Measurements from ENCODE around the gene PTPRB.

The PTPRB gene

DNA sequence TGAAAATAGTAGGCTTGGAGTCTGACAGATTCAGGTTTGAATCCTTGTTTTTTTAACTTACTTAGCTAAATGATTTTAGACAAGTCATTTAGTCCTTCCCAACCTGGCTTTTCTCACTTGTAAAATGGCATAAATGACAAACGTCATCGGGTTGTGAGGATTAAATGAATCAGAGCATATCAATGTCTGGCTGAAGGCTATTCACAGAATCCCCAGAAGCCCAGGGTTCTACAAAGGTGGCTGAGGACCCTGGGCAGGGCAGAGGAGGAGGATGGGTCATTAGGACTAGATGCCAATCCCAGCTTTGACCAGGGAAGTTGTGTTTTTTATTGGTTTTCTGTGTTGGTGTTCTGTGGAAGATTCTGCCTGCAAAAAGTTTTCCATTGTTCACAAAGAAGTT, 7.6 kb upstream of the PTPRB start:
- in situ Hi-C loops (cut with HindIII; ENCODE audit: low sequenced_read_pairs), result no loop called here

DNA sequence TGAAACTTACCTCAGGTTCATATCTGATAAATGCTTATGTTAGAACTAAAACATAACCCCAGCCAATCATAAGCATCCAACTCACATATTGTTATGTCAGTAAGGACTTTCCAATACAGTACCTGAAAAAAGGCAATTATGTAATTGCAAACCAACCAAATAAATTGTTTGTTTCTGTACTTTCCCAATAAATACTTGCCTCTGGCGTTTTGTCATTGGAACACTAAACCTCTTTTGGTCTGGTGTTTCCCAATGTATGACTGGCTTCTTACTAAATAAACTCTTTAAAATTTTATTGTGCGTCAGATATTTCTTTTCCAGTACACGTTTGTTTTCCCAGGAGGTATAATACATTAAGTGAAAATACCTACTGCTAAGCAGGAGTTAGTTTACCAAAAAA, 6.7 kb upstream of the PTPRB start:
- in situ Hi-C loops (cut with HindIII; ENCODE audit: low sequenced_read_pairs), result no loop called here

DNA sequence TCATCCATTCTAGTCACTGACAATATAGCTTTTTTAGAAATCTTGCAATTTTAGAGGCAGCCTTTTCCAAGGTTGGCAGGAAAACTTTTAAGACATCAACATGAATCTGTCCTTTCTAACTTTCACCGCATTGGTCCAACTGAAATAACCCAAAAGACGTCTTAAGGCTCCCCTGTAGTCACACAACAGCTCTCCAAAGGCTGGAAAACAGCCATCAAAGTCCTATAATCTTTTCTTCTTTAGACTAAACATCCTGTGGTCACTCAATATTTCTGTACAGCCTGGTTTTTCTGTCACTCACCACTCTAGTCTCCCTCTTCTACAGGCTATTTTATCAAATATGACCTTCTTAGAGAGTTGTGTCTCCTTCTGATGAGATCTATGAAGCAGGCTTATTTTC, 4.5 kb upstream of the PTPRB start:
- in situ Hi-C loops (cut with HindIII; ENCODE audit: low sequenced_read_pairs), result no loop called here

DNA sequence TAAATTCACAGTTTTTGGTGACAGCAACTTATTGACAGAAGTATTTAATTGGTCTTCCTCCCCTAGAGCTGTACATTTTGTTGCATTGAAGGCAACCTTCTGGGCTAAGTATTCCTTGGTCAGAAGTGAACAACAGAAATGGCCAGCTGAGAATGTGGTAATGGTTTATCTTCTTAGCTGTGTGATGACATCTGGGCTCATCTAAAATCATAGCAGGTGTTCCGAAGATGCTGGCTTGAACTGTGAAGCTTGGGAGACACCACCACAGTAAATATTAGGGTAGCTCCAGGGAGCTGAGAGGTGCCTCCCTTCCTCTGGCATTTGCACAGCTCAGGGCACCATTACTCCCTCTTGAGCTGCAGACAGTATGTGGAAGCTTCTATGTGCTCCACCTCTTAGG, 3.7 kb upstream of the PTPRB start:
- in situ Hi-C loops (cut with HindIII; ENCODE audit: low sequenced_read_pairs), result no loop called here

DNA sequence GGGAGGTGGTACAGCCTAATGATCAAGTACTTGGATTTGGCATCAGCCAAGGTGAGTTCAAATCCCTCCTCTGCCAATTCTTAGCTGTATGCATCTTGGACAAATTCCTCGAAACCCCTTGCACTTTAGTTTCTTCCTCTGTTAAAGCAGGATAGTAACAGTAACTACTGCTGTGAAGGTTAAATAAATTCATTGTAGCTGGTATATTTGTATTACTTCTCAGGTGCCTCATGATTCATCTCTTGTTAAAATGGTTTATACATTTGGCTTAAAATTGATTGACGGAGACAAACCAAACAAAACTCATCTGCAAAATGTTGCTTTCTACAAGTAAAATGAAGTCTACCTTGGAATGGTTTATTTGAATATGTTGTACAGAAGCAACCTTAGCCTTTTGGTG, 2.3 kb upstream of the PTPRB start:
- in situ Hi-C loops (cut with HindIII; ENCODE audit: low sequenced_read_pairs), result no loop called here

DNA sequence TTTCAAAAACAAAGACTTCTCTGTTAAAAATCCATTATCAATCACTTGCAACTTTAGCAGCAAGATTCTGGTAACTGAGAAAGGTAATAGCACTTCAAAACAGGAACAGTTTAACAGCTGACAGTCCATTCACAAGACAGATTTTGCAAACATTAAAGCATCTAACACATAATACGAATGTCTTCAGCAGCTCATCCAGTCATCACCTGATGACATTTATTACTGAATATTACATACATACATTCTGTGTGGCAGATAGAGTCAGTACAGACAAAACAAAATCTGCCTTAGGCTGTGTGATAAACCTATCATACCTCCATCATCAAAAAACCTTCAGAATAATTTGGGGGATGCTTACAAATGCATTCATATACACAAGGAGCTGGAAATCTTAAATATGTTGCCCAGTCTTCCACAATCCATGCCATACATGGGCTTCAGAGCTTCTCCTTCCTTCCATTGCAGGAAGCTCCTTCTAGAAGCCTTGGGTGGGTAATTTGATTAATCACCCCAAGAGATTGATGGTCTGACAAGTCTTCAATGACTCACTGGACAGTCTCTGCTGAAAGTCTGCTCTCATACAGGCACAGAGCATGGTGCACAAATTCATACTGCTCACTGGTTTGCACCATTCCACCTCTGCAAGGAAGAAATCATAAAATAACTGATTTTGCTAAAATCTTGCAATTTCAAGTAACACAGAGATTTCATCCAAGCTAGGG, 1.6 kb upstream of the PTPRB start:
- in situ Hi-C loops (cut with HindIII; ENCODE audit: low sequenced_read_pairs), result no loop called here

DNA sequence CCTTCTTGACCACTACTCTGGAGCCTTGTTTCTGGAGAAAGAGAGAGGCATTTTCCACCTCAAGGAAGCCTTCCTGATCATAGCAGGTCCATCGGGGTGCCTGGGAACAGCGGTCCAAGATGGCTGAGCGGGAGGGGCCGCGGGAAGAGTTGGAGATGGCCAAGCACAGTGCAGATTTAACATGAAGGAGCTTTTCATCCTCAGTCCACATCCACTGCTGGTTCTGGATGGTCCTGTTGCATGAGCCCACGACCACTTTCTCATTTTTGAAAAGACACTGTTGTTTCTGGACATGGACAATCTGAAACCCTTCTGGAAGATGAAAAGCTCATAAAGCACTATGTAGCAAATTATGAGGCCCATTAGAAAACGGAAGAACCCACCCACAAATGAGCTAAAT, 1.5 kb downstream of the PTPRB start:
- in situ Hi-C loops (cut with HindIII; ENCODE audit: low sequenced_read_pairs), result no loop called here

DNA sequence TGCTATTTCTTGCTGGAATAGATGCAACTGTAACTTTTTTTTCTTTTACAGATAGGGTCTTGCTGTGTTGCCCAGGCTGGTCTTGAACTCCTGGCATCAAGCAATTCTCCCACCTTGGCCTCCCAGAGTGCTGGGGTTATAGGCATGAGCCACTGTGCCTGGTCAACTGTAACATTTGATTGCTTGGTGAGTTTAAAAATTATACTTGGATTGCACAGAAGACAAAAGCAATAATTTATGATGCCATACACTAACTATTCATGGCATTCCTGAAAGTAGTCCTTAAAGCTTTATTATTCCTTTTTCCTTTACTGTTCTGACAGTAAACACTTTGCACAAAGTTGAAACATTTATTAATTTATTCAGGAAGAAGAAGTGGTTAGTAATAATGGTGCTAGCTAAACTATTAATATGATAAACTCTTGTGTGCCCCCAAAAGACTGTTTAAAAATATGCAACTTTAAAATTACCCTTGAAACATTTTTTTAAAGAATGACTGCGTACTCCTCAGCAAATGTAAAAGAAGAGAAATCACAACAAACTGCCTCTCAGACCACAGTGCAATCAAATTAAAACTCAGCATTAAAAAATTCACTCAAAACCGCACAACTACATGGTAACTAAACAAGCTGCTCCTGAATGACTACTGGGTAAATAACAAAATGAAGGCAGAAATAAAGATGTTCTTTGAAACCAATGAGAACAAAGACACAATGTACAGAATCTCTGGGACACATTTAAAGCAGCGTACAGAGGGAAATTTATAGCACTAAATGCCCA, 8.3 kb downstream of the PTPRB start:
- in situ Hi-C loops (cut with HindIII; ENCODE audit: low sequenced_read_pairs), result no loop called here

DNA sequence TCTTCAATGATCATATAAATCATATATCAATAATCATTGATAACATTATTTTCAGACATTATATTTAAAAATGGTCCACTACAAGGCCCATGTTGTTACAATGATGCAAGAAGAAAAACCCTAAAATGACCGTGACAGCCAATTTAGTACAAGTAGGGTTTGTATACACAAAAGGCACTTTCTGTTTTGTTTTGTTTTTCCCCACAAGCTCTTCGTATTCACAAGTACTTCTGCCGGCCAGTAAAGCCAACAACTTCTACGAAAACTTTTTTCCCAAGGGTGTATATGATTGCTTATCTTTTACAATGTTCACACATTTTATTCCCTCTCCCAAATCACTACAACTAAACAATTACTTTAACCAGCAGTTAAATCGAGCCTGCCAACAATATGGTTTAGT, 9.6 kb downstream of the PTPRB start:
- in situ Hi-C loops (cut with HindIII; ENCODE audit: low sequenced_read_pairs), result no loop called here

DNA sequence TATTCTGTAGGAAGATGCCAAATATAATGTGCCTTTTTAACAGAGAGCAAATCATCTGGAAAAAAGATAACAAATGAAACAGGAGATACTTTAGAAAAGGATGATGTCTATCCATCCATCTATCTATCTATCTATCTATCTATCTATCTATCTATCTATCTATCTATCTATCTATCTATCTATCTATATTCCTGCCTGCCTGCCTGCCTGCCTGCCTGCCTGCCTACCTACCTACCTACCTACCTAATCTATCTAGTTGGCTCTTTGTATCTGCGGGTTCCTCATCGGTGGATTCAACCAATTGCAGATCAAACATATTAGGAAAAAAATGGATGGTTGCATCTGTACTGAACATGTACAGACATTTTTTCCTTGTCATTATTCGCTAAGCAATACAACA, 11.0 kb downstream of the PTPRB start:
- in situ Hi-C loops (cut with HindIII; ENCODE audit: low sequenced_read_pairs), result no loop called here

DNA sequence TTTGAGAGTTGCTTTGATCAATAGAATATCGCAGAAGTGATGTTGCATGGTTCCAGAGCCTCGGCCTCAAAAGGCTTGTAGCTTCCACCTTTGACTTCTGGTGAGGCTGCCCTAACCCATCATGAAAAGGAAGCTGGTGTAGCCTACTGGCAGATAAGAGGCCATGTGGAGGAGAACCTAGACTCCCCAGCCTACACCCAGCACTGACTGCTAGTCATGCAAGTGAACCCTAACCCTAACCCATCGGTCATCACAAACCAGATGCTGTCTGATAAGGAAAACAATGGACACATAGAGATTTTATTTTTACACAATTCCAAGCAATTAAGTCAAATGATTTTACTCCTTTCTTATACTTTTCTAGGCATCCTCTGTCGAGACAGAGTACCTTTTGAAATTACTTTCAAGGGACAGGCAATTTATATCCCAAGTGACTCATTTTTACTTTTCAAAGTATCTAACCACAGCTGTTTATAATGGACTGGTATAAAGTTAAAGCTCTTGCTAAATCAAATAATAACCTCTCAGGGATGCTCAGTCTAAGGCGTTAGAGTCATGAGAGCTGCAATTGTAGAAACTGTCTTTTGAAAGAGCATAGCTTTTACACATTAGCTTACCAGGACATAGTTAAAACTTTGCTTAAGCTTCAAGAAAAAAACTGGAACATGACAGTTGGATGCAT, 17.6 kb downstream of the PTPRB start:
- in situ Hi-C loops (cut with HindIII; ENCODE audit: low sequenced_read_pairs), result no loop called here

DNA sequence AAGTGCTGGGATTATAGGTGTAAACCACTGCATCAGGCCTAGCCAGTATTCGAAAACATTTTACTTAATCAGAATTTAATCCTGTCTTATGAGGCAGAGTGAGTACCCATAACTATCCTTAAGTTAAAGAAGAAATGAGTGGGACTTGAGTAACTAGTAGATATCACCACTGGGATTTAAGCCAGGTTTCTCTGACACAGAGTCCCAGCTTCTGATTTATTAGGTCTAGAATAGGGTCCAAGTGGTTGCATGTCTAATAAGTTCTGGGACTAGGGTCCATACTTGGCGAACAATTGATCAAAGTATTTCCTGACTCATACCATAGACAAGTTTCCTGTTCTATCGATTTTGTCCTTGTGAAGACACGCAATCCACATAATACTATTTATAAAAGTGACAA, 18.9 kb downstream of the PTPRB start:
- in situ Hi-C loops (cut with HindIII; ENCODE audit: low sequenced_read_pairs), result no loop called here

DNA sequence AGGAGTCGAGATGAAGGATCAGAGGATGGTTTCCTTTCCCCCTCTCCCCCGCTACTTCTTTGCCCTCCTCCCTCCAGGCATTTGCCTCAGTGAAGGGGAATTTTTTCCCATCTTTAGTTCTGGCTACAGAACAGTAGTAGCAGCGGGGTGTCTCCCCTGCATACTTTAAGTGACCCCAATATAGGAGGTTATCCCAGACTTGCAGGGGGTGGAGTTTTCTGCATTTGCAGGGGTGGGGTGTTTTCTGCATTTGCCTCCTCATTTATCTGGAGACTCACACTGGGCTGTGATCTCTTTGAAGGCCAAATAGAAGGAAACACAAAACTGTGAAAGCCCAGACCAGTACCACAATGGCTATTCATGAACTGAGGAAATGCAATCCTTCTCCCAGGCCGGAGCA, 19.8 kb downstream of the PTPRB start:
- in situ Hi-C loops (cut with HindIII; ENCODE audit: low sequenced_read_pairs), result no loop called here

DNA sequence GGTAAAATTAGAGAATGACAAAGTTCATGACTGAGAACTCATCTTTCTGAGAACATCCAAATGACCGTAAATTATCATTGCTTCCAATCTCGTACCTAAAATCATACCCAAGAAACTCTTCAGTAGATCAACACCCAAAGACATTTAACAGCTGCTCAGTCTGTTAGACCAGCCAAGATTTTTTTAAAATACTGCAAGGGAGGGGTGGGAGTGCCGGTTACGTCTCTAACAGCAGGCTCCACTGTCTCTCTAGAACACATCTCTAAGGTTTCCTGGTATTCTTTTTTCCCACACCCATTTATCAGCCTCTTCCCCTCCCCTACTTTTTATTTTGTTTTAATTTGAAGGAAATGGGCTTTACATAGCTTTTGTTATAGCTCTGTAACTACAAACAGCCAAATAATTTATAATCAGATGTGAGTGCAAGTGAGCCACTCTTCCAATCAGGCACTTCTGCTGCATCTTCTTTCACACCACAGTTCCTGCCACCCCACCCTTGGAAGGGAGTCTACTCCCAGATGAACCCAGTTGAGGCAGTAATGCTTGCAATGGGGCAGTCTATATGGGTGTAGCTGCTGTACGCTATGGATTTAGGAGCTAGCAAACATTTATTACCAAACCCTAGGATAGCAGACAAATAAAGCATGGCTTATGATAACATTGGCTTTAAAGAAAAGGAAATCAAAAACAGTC, 21.9 kb downstream of the PTPRB start:
- in situ Hi-C loops (cut with HindIII; ENCODE audit: low sequenced_read_pairs), result no loop called here

DNA sequence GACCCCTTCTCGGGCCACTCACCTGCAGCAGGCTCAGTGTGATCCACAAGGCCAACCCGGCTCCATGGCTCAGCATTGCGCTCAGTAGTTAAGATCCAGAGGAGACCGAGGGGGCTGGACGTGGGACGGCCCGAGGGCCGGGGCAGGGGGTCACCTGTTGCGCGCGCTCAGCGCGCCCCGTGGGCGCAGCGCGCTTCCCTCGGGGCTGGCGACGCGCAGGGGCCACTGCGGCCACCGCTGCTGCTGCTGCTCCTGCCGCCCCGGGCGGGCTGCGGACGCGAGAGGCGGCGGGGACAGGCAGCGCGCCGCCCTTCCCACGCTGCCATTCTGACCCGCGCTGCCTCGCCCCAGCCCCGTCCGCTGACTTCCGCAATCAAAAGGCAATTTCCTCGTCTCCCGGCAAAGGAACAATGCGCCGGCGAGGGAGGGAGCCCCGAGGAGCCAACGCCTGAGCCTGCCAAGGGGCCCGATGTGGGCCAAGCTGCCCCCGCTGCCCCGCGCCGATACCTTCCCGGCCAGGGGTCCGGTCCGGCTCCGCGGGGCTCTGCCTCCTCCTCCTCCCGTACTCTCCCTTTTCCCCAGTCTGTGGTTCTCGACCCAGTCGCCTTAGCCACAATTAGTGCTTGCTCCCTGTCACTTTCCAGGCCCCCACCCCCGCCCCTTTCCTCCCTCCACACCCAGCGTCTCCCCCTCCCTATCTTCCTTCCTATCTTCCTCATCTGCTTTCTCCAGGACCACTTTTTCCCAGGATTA, 27.3 kb downstream of the PTPRB start:
- in situ Hi-C loops (cut with HindIII; ENCODE audit: low sequenced_read_pairs), result no loop called here

DNA sequence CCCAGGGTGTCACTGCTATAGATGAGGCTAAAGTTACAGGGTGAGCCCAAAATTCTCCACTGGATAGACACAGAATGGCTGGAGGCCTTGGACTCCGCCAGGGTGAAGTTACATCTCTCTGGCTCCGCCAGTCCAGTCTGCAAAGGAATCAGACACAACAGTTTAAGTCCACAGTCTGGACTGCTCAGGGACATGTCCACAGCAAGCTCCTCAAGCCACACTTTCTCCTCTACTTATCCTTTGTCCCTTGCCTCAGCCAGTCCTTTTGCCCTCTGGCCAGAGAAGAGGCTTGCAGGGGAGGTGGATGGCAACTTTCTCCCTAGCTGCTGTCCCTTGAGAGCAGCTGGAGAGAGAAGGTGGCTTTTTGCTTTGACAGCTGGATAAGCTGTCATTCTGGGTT, 28.0 kb downstream of the PTPRB start:
- in situ Hi-C loops (cut with HindIII; ENCODE audit: low sequenced_read_pairs), result no loop called here

DNA sequence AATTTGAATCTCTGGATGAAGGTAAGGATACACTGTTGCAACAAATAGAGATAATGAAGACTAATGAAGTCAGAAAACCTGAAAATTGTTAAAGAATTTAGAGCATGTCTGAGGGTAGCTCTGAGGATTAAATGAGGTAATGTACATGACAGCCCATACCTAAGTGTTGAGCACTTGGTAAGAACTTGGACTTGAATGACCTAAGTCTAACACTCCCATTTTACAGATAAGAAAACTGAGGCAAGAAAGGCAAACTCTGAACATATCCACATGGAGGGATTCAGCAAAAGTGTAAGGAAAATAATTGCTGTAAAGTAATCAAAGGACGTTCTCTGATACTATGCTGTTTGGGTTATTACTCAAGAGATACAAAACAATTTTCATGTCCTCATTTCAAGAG, 29.0 kb downstream of the PTPRB start:
- in situ Hi-C loops (cut with HindIII; ENCODE audit: low sequenced_read_pairs), result no loop called here

DNA sequence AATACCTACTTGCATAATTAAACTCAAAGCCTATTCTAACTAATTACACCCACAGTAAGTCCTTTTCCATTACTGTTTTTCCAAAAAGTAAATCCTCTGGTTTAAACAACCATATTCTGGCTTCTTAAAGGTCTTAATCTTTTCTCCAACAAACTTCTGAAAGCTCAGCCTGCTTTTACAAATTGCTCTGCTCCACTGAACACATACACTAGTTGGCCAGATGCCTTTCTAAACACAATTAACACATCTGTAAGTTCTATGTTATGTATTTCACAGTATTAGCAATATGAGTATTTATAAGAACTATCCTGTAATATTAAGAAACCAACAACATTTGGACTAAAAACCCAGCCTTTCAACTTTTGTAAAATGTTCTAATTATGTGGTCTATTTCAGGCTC, 30.1 kb downstream of the PTPRB start:
- in situ Hi-C loops (cut with HindIII; ENCODE audit: low sequenced_read_pairs), result no loop called here

DNA sequence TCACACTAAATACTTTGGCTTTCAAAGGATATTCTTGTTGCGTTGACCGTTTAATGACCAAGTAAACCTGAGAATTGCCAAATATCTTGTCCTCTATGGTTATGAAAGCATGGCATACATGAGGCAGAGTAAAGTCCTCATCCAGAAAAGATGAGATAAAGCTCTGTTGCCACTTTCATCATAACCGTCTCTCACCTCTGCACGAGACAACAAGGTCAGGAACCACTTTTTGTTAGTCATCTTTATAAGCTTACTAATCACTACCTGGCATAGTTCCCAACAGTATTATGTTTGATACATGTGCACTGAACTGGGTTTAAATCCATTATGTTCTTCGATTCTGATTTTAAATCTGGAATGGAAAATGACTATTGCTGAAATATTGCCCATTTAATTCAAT, 31.3 kb downstream of the PTPRB start:
- in situ Hi-C loops (cut with HindIII; ENCODE audit: low sequenced_read_pairs), result no loop called here

DNA sequence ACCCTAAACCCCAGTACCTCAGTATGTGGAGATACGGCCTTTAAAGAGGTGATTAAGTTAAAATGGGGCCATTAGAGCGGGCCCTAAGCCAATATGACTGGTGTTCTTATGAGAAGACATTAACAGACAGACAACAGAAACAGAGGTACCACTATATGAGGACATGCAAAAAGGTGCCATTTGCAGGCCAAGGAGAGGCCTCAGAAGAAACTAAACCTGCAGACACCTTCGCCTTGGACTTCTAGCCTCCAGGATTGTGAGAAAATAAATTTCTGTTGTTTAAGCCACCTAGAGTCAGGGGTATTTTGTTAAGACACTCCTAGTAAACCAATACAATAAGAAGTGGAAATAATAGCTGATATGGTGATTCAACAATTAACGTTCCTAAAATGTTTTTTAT, 32.6 kb downstream of the PTPRB start:
- in situ Hi-C loops (cut with HindIII; ENCODE audit: low sequenced_read_pairs), result no loop called here

DNA sequence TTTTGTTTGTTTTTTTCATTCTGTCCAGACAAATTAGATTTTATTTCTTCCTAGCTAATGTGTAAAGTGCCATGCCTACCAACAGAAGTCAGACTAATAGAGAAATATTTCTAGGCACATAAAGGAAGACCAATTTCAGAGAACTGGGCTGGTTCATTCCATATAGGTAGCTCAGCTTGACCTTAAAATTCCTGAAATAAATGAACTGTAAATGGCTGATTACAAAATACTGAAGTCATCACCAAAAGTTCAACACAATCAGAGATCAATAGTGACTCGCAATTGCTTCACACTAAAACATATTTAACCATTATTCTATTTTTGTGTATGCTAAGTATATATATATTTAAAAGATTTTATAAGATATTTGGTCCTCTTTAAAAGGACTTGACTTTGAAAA, 34.2 kb downstream of the PTPRB start:
- in situ Hi-C loops (cut with HindIII; ENCODE audit: low sequenced_read_pairs), result no loop called here
